ENCODE measurements around the gene MRNIP.
"Not testable (repeated sequence)": the region's sequence is repeated elsewhere in the genome, so short reads cannot be mapped to it uniquely, and the experiment has no call there.

MRNIP gene

DNA sequence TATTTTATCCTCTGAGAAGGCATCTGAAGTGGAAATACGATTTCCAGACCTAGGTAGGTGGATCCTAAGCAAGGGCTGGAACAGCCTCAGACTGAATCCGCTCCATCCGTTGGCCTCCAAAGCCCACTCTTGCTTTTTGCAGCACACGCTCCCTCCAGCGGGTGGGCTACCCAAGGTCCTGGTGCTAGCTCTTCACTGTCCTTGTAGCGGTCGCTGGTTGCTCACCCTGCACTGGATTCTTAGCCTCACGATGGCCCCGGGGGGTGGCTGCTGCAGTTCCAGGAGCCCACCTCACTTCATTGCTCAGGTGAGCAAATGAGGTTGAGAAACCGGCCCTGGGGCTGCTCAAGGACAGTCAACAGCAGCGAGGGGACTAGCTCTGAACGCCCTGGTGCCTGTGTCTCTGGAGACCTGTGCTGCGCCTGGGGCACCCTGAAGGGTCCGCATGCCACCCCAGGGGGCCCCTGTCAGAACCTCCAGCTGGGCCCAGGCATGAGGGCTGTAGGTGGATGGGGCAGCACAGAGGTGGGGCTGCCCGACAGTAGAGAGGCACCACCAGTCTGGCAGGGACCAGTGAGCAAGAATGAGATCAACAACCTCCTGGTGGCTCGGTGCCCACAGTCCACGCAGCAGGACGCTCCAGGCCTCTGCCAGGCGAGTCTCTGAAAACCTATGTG, 56.3 kb downstream of the MRNIP start:
- no peak for FAIRE-seq

GRCh38 chr5:179801304-179802206, 57.1 kb downstream of the MRNIP start:
- no peak for FAIRE-seq

GRCh38 chr5:179800696-179801201, 57.9 kb downstream of the MRNIP start:
- no peak for FAIRE-seq

DNA sequence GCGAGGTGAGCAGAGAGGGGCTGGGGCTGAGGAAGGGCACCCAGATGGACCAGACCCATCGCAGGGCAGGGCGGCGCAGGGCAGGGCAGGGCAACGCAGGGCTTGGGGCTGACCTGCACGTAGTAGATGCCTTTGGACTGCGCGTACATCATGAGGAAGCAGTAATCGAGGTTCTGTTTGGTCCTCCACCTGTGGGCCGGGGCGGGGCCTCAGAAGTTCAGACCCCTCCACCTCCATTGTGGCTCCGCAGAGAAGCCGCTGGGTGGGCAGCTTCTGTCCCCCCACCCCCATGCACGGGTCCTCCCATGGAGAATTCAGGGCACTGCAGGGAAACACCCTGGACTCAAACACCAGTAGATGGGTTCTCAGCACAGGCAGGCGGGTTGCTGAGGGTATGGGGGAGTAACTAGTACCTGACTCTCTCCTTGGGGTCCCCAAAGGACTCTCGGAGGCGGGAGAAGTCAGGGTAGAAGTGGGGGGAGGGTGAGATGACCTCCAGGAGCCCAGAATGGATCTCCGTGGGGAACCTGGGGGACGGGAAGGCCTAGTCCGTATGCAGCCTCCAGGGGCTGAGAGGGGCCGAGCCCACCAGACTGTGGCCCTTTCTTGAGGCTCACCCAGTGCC, 58.4 kb downstream of the MRNIP start:
- no peak for FAIRE-seq

DNA sequence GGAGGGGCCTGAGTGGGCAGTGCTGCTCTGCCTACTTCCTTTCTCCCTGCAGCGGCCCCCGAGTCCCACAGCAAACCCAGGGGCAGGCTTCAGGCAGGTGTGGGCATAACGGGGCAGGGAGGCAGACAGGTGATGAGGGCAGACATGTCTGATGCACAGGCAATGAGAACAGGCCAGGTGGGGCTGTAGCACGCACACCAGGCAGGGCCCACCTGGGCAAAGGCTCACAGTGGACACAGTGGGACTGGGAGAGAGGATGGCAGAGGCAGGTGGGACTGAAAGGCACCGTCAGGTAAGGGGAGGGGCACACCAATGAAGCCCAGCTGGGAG, 59.0 kb downstream of the MRNIP start:
- no peak for FAIRE-seq

GRCh38 chr5:179798771-179799643, 59.6 kb downstream of the MRNIP start:
- no peak for FAIRE-seq

- FAIRE-seq, result no peak
Observed at GRCh38 chr5:179798144-179798770, 60.4 kb downstream of the MRNIP start.

DNA sequence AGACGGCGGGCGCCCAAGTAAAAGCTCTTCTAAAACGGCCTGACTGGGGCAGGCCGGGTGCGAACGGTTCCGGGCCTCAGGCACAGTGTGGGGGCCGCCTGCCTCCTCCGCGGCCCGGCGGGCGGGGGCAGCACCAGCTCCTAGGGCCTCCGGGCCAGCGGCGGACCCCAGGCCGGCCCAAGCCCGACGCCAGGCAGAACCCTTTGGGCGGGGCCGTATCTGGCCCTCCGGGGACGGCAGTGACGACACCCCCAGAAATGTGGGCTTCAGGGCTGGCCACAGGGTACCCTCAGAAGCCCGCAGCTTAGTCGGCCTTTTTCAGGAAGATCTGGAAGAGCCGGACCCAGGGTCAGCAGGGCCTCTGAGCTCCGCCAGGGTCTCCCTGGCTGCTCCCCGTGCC, 60.9 kb downstream of the MRNIP start:
- FAIRE-seq, result no peak

DNA sequence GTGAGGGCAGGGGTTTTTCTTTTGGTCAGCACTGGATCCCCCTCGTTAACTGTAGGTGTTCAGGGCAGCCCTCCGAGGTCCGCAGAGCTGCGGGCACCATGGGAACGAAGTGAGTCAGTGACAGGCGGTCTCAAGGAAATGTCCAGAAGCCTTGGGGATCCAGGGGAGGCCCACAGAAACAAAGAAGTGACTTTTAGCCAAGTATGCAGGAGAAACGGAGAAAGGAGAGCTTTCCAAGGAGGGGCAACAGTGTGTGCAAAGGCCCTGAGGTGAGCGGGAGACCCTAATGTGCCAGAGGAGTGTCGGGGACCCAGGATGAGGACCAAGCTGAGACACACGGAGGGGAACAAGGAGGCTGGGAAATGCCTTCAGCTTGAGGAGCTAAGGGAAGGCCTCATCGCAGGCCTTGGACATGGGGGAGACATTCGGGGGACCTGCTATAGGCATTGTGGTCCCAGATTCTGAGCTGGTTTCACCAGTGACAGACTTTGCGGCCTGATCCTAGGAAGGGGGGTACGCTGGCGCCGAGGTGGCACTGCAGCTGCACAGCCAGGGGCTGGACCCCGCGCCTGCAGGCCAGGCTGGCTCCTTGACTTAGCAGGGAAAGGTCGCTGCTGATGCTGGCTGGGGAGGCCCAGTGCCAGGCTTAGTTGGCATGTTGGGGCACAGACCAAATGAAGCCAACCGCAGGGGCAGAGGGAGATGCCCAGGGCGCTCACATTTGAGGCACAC, 61.6 kb downstream of the MRNIP start:
- no peak for FAIRE-seq

DNA sequence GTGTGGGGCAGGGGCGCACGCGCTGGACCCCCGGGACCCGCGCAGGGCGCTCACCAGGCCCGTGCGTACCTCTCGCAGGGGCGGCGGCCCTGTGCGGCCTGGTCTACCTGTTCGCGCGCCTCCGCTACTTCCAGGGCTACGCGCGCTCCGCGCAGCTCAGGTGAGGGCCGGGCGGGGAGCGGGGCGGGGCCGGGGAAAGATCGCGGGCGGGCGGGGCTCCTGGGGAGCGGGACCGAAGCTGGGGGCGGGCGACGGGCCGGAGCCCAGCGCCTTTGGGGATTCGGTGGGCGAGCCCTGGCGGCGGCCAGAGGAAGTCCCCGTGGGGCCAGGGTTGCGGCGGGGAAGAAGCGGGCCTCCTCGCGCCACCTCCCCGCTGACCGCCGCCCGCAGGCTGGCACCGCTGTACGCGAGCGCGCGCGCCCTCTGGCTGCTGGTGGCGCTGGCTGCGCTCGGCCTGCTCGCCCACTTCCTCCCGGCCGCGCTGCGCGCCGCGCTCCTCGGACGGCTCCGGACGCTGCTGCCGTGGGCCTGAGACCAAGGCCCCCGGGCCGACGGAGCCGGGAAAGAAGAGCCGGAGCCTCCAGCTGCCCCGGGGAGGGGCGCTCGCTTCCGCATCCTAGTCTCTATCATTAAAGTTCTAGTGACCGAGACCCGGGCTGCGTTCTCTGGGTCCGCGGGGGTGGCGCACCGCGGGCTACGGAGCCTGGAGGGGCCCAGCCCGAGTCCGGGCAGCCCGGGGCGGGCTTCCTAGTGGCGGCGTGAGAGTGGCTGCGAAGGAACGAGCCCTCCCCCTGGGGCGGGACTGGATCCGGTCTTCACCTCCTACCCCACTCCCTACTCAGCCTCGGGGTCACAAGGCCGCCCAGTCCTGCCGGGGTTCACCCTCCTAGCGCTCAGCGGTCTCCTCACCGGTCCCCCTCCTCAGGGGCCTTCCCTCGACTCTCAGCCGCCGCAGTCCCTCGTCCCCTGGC, 62.5 kb downstream of the MRNIP start:
- no peak for FAIRE-seq

GRCh38 chr5:179795049-179795862, 63.4 kb downstream of the MRNIP start:
- no peak for FAIRE-seq

DNA sequence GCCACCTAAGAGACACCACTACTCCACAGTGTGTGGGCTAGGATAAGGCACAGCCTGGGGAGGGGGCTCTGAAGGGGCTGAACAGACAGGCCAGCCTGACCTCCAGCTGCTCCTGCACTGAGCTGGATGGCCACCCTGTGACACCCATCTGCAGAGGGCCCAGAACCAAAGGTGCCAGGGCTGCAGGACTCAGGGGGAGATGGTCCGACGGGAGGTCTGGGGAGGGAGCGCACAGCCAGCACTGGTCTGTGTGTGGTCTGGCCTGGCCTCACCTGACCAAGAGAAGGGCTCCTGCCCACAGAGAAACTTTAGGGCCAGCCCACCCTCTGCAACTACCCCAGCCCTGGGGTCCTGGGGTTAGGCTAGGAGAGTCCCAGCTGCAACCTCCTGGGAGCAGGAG, 64.0 kb downstream of the MRNIP start:
- no peak for FAIRE-seq

- FAIRE-seq, result no peak
Observed at GRCh38 chr5:179794171-179794570, 64.4 kb downstream of the MRNIP start.

- FAIRE-seq, result no peak
Observed at GRCh38 chr5:179793468-179794139, 65.0 kb downstream of the MRNIP start, which contains the start of gene LTC4S. LTC4S (plus strand) TSS chr5:179793986; CDS start chr5:179794081, 95 bp downstream.

DNA sequence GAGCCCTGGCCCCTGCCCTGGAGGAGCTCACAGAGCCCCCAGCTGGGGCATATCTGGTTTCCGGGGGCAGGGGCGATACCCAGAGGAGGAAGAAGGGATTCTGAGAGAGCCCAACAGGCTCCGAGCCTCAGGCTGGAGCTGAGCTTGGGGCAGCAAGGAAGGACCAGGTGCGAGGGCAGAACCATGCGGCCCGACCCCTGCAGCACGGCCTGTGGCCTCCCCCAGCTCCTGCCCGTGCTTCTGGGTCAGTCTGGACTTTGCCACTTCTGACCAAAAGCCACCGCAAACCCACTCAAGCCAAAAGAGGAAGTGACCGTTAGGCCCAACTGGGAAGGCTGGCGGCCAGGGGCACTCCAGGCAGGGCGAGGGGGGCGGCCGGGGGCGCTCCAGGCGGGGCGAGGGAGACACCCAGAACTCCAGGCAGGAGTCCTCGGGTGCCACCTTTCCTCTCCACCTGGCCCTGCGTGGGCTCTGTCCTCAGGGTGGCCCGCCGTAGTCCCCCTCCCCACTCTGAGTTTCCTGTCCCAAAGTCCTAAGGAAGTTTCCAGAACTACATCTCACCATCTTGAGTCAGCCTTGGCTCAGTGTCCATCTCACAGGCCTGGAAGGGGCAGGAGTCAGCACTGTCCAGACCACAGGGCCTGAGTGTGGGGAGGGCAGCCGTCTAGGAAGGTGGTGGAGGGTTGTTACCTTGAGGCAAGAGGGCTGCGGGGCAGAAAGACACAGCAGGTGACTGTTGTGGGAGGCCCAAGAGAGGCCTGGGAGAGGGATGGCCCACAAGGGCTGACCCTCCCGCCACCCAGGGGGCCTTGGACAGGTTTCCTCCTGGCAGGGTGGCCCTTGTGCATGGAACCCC, 65.8 kb downstream of the MRNIP start:
- FAIRE-seq, result no peak

GRCh38 chr5:179791881-179792611, 66.6 kb downstream of the MRNIP start:
- no peak for FAIRE-seq

GRCh38 chr5:179789278-179789677, 69.3 kb downstream of the MRNIP start:
- not testable (repeated sequence) for FAIRE-seq

All from A204.1 (cell line).